ENCODE results near the gene KDELR1.

DNA sequence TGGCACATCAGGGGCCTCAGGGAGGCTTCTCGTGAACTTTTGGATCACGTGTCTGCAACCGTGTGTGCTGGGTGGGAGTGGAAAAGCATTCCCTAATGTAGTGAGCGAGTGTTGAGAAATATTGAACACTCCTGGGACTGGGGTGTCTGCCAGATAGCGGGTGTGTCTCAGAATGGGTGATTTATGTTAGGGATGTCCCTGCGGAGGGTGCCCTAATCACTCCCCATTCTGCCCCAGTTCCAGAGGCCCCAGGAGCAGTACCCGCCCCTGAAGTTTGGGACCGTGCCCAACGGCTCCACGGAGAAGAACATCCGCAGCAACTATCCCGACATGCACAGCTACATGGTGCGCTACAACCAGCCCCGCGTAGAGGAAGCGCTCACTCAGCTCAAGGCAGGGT is 30.2 kb upstream of the KDELR1 start:
- TF ChIP-seq, protein P1, sequence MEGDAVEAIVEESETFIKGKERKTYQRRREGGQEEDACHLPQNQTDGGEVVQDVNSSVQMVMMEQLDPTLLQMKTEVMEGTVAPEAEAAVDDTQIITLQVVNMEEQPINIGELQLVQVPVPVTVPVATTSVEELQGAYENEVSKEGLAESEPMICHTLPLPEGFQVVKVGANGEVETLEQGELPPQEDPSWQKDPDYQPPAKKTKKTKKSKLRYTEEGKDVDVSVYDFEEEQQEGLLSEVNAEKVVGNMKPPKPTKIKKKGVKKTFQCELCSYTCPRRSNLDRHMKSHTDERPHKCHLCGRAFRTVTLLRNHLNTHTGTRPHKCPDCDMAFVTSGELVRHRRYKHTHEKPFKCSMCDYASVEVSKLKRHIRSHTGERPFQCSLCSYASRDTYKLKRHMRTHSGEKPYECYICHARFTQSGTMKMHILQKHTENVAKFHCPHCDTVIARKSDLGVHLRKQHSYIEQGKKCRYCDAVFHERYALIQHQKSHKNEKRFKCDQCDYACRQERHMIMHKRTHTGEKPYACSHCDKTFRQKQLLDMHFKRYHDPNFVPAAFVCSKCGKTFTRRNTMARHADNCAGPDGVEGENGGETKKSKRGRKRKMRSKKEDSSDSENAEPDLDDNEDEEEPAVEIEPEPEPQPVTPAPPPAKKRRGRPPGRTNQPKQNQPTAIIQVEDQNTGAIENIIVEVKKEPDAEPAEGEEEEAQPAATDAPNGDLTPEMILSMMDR (conservative IDR thresholded peaks at IDR 0.05; ENCODE audit: low read depth, low read length), result no peak
- TF ChIP-seq EZH2 (IDR thresholded peaks at IDR 0.05; ENCODE audit: borderline replicate concordance, low read depth, low read length, poor library complexity, severe bottlenecking), result no peak
